Measurements from ENCODE around the gene NFKB1. TPM values are rescaled to one million over a fixed set of nuclear protein-coding genes. Genes with fewer than 3 reads are reported as not detected.

NFKB1 gene
- polyA plus RNA-seq, 1 experiment = 24.1 TPM

- POLR2A ChIA-PET = no interaction called here
- TF ChIP-seq CTCF (IDR thresholded peaks at IDR 0.05; ENCODE audit: low read depth, low read length) = no peak
- Histone ChIP-seq H3K27ac (ENCODE audit: low read depth, low read length) (no peak overlapping the region), H3K27me3 (ENCODE audit: control insufficient read depth, insufficient read depth, low read length) (no peaks in the 10 kb centered on the region), H3K4me3 (ENCODE audit: low read depth, low read length) (no peak overlapping the region), H3K9me3 (ENCODE audit: control insufficient read depth, insufficient read depth, low read length) (no peaks in the 10 kb centered on the region)
- no peak for DNase-seq (ENCODE audit: low read depth, low spot score)
- CTCF ChIA-PET = interaction anchor here (0.6 kb wide), 1 partner anchor 62 kb away, joined by 4 read pairs; no protein-coding TSS in a partner anchor
Measured at GRCh38 chr4:102492531-102493241, 8.5 kb upstream of the NFKB1 start.

- no peaks in the 10 kb centered on the region for H3K27me3 ChIP-seq (ENCODE audit: control insufficient read depth, insufficient read depth, low read length)
- no peak overlapping the region for H3K4me3 ChIP-seq (ENCODE audit: low read depth, low read length)
- DNase-seq (ENCODE audit: low read depth, low spot score) = no peak
- no peaks in the 10 kb centered on the region for H3K9me3 ChIP-seq (ENCODE audit: control insufficient read depth, insufficient read depth, low read length)
- H3K27ac ChIP-seq (ENCODE audit: low read depth, low read length) = no peak overlapping the region
- POLR2A ChIA-PET = no interaction called here
- CTCF ChIA-PET = no interaction called here
- no peak for TF ChIP-seq CTCF (IDR thresholded peaks at IDR 0.05; ENCODE audit: low read depth, low read length)
Measured at GRCh38 chr4:102493257-102493656, 7.9 kb upstream of the NFKB1 start.

- POLR2A ChIA-PET = no interaction called here
- CTCF ChIA-PET = no interaction called here
- TF ChIP-seq CTCF (IDR thresholded peaks at IDR 0.05; ENCODE audit: low read depth, low read length) = no peak
Measured at GRCh38 chr4:102493794-102494193, 7.4 kb upstream of the NFKB1 start.

GRCh38 chr4:102494603-102495002 is 6.6 kb upstream of the NFKB1 start:
- POLR2A ChIA-PET = no interaction called here
- no peak overlapping the region for H3K27ac ChIP-seq (ENCODE audit: low read depth, low read length)
- TF ChIP-seq CTCF (IDR thresholded peaks at IDR 0.05; ENCODE audit: low read depth, low read length) = no peak
- DNase-seq (ENCODE audit: low read depth, low spot score) = no peak
- CTCF ChIA-PET = interaction anchor here (0.8 to 1.3 kb wide), 3 partner anchors 13 to 597 kb away, joined by 3 to 4 read pairs (median 3); no protein-coding TSS in a partner anchor
- no peaks in the 10 kb centered on the region for H3K27me3 ChIP-seq (ENCODE audit: control insufficient read depth, insufficient read depth, low read length)
- H3K4me3 ChIP-seq (ENCODE audit: low read depth, low read length) = no peak overlapping the region
- no peaks in the 10 kb centered on the region for H3K9me3 ChIP-seq (ENCODE audit: control insufficient read depth, insufficient read depth, low read length)

More at GRCh38 chr4:102493794-102494193, 7.4 kb upstream of the NFKB1 start:
- no peaks in the 10 kb centered on the region for H3K27me3 ChIP-seq (ENCODE audit: control insufficient read depth, insufficient read depth, low read length)
- no peak overlapping the region for H3K27ac ChIP-seq (ENCODE audit: low read depth, low read length)
- no peak for DNase-seq (ENCODE audit: low read depth, low spot score)
- H3K9me3 ChIP-seq (ENCODE audit: control insufficient read depth, insufficient read depth, low read length) = no peaks in the 10 kb centered on the region
- H3K4me3 ChIP-seq (ENCODE audit: low read depth, low read length) = no peak overlapping the region

GRCh38 chr4:102497986-102498385 is 3.2 kb upstream of the NFKB1 start:
- H3K9me3 ChIP-seq (ENCODE audit: control insufficient read depth, insufficient read depth, low read length) = no peaks in the 10 kb centered on the region; the same call in 1 of the 2 replicates
- CTCF ChIA-PET = no interaction called here
- no peak for TF ChIP-seq CTCF (IDR thresholded peaks at IDR 0.05; ENCODE audit: low read depth, low read length)
- POLR2A ChIA-PET = no interaction called here
- no peak for DNase-seq (ENCODE audit: low read depth, low spot score)
- no peak overlapping the region for H3K27ac ChIP-seq (ENCODE audit: low read depth, low read length)
- H3K27me3 ChIP-seq (ENCODE audit: control insufficient read depth, insufficient read depth, low read length) = no peaks in the 10 kb centered on the region
- no peak overlapping the region for H3K4me3 ChIP-seq (ENCODE audit: low read depth, low read length)

All from AG04450 (cell line).